HepG2 (cell line): ENCODE measurements around the gene LY6G5B. TPM values are rescaled to one million over a fixed set of nuclear protein-coding genes. Genes with fewer than 3 reads are reported as not detected.
A peak's percentile ranks its signal among the peaks of the same experiment; 100 is the strongest.

Experiments
- BCLAF1 ChIP-seq: fragments of 450-650 bp; IDR thresholded peaks from 2 replicates; pipeline ENCODE4 v1.6.1; 2017; ENCODE audit warnings: mild to moderate bottlenecking
- CREB1 ChIP-seq, 2 experiments: fragments of 450-650 bp in 1 of 2; IDR thresholded peaks; 2 replicates each; pipeline ENCODE4 v1.6.1; 2016 to 2017; ENCODE audit warnings: control low read depth in 1 of 2, mild to moderate bottlenecking in 1 of 2, missing compliant biosample characterization in 1 of 2, missing genetic modification characterization in 1 of 2
- ELF3 ChIP-seq: IDR thresholded peaks from 2 replicates; pipeline ENCODE4 v1.6.1; 2016; ENCODE audit warnings: missing genetic modification reagents, missing compliant biosample characterization
- ELK4 ChIP-seq: sonication (generic); formaldehyde crosslinking; IDR thresholded peaks from 2 replicates; pipeline ENCODE4 v1.9.0; 2021; ENCODE audit warnings: missing genetic modification reagents, borderline replicate concordance
- HDAC6 ChIP-seq: fragments of 200-600 bp; sonication (generic); IDR thresholded peaks from 2 replicates; pipeline ENCODE4 v1.7.0; 2017; ENCODE audit warnings: mild to moderate bottlenecking, antibody characterized with exemption, low read length, low read depth
- KDM1A ChIP-seq: IDR thresholded peaks from 2 replicates; pipeline ENCODE4 v1.6.1; 2016; ENCODE audit warnings: missing compliant biosample characterization
- KDM5A ChIP-seq: fragments of 200-600 bp; sonication (generic); IDR thresholded peaks from 2 replicates; pipeline ENCODE4 v1.7.0; 2018; ENCODE audit warnings: antibody characterized with exemption, mild to moderate bottlenecking, low read length, borderline replicate concordance
- RORA ChIP-seq: sonication (generic); formaldehyde crosslinking; IDR thresholded peaks from 2 replicates; pipeline ENCODE4 v1.5.0; 2020; ENCODE audit warnings: mild to moderate bottlenecking, missing genetic modification reagents, moderate library complexity
- SP2 ChIP-seq: sonication (generic); formaldehyde crosslinking; IDR thresholded peaks from 2 replicates; pipeline ENCODE4 v1.5.1; 2020; ENCODE audit warnings: mild to moderate bottlenecking, missing genetic modification reagents
- ZNF207 ChIP-seq: fragments of 450-650 bp; IDR thresholded peaks from 2 replicates; pipeline ENCODE4 v1.6.1; 2016; ENCODE audit warnings: antibody characterized with exemption, borderline replicate concordance
- ZNF24 ChIP-seq: fragments of 450-650 bp; IDR thresholded peaks from 2 replicates; pipeline ENCODE4 v1.6.1; 2017; ENCODE audit warnings: antibody characterized with exemption, mild to moderate bottlenecking
- ZNF432 ChIP-seq: sonication (generic); formaldehyde crosslinking; IDR thresholded peaks from 2 replicates; pipeline ENCODE4 v1.5.0; 2020; ENCODE audit warnings: missing genetic modification reagents, mild to moderate bottlenecking, borderline replicate concordance
- ZNF510 ChIP-seq: sonication (generic); formaldehyde crosslinking; IDR thresholded peaks from 2 replicates; pipeline ENCODE4 v1.4.0; 2020; ENCODE audit warnings: low read depth, mild to moderate bottlenecking, missing genetic modification reagents
- ZNF841 ChIP-seq: sonication (generic); formaldehyde crosslinking; IDR thresholded peaks from 2 replicates; pipeline ENCODE4 v1.8.1; 2023; ENCODE audit warnings: missing genetic modification reagents, borderline replicate concordance
- ZSCAN31 ChIP-seq: sonication (generic); formaldehyde crosslinking; IDR thresholded peaks from 2 replicates; pipeline ENCODE4 v1.5.0; 2020; ENCODE audit warnings: low read depth, mild to moderate bottlenecking, missing genetic modification reagents
- polyA plus RNA-seq, 8 experiments: library from polyadenylated mRNA; depleted of rRNA in 3 of 8; stranded (reverse) in 7 of 8; unstranded in 1 of 8; fragments of >200 nt; fragmentation: Illumina TruSeq in 4 of 8; extraction: Trizol in 4 of 8; gene quantifications; 2 replicates each; pipeline versions ENCODE4 v1.2.1 to v1.2.3, GENCODE V29; 2011 to 2016; ENCODE audit warnings: low read depth in 4 of 8, missing spikeins in 1 of 8, mixed read lengths in 1 of 8; ENCODE audit not compliant: insufficient read depth in 1 of 8
- total RNA-seq, 5 experiments: library from RNA; depleted of rRNA; stranded (reverse); fragments of >200 nt; fragmentation: Illumina TruSeq; extraction: Trizol; gene quantifications; 2 replicates each; pipeline ENCODE4 v1.2.3, GENCODE V29; 2016; ENCODE audit warnings: low read depth in 1 of 5
- TF ChIP-seq, protein P1 (sequence below), 2 experiments: fragments of 450-650 bp in 1 of 2; sonication (generic) in 1 of 2; formaldehyde crosslinking in 1 of 2; IDR thresholded peaks; 2 replicates each; pipeline versions ENCODE4 v1.6.1 to v1.8.0; 2016 to 2022; ENCODE audit warnings: antibody characterized with exemption in 1 of 2, mild to moderate bottlenecking in 1 of 2, missing genetic modification reagents in 1 of 2

Gene LY6G5B
- total and polyA plus RNA-seq, 2 of the 13 experiments (the other 11 are each of a cell fraction or from before 2014, with no cell fraction given) = 7.8 to 15.7 TPM

GRCh38 chr6:31620586-31621319 lies 49.0 kb upstream of the LY6G5B start, which contains the start of gene PRRC2A (continued):
- TF ChIP-seq, protein P1, sequence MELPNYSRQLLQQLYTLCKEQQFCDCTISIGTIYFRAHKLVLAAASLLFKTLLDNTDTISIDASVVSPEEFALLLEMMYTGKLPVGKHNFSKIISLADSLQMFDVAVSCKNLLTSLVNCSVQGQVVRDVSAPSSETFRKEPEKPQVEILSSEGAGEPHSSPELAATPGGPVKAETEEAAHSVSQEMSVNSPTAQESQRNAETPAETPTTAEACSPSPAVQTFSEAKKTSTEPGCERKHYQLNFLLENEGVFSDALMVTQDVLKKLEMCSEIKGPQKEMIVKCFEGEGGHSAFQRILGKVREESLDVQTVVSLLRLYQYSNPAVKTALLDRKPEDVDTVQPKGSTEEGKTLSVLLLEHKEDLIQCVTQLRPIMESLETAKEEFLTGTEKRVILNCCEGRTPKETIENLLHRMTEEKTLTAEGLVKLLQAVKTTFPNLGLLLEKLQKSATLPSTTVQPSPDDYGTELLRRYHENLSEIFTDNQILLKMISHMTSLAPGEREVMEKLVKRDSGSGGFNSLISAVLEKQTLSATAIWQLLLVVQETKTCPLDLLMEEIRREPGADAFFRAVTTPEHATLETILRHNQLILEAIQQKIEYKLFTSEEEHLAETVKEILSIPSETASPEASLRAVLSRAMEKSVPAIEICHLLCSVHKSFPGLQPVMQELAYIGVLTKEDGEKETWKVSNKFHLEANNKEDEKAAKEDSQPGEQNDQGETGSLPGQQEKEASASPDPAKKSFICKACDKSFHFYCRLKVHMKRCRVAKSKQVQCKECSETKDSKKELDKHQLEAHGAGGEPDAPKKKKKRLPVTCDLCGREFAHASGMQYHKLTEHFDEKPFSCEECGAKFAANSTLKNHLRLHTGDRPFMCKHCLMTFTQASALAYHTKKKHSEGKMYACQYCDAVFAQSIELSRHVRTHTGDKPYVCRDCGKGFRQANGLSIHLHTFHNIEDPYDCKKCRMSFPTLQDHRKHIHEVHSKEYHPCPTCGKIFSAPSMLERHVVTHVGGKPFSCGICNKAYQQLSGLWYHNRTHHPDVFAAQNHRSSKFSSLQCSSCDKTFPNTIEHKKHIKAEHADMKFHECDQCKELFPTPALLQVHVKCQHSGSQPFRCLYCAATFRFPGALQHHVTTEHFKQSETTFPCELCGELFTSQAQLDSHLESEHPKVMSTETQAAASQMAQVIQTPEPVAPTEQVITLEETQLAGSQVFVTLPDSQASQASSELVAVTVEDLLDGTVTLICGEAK (IDR thresholded peaks at IDR 0.05) = no peak
- TF ChIP-seq, protein P1 (CRISPR knock-in tag; IDR thresholded peaks at IDR 0.05) = no peak; the same call in none of the 2 replicates
- TF ChIP-seq CREB1 (IDR thresholded peaks at IDR 0.05) (no peak), CREB1 (CRISPR knock-in tag; IDR thresholded peaks at IDR 0.05) (no peak), ZSCAN31 (CRISPR knock-in tag) (peak; percentile 26; the same call in 1 of the 2 replicates), RORA (CRISPR knock-in tag) (no peak), HDAC6 (no peak), ZNF207 (no peak), ZNF432 (CRISPR knock-in tag) (0 out of 2 replicates have a peak, but pooled peaks have one; percentile 47), ELF3 (CRISPR knock-in tag) (no peak), ZNF510 (no peak), ELK4 (CRISPR knock-in tag) (no peak), ZNF24 (peak; percentile 44; the same call in 1 of the 2 replicates), KDM5A (peak; percentile 68), BCLAF1 (no peak), ZNF841 (CRISPR knock-in tag) (0 out of 2 replicates have a peak, but pooled peaks have one; percentile 34), SP2 (CRISPR knock-in tag) (no peak; the same call in 1 of the 2 replicates), KDM1A (no peak)
